ENCODE data around the gene CCT7. TPM values are rescaled to one million over a fixed set of nuclear protein-coding genes. Genes with fewer than 3 reads are reported as not detected.

The CCT7 gene
- total RNA-seq, 2 donors from 2014 or later = 305 to 384 TPM

Other genes with a start within 250 kb of the CCT7 start
- 10 to 100 TPM in 1 of 2 donors, 1 to 10 TPM in 1; 9.1 to 10.1 TPM for gene SFXN5, start 162.6 kb upstream of the CCT7 start, total RNA-seq
- 1 to 10 TPM; 6.6 to 9.8 TPM for gene RAB11FIP5, start 121.4 kb upstream of the CCT7 start, total RNA-seq
- not detected for gene NOTO, start 31.7 kb upstream of the CCT7 start, total RNA-seq
- 10 to 100 TPM; 32.5 to 35.4 TPM for gene SMYD5, start 20.1 kb upstream of the CCT7 start, total RNA-seq
- gene PRADC1, start 1.1 kb upstream of the CCT7 start, total RNA-seq = 10 to 100 TPM; 15.0 to 17.3 TPM
- 10 to 100 TPM; 19.8 to 22.9 TPM for gene FBXO41, start 50.2 kb downstream of the CCT7 start, total RNA-seq
- 1 to 10 TPM; 1.6 to 2.1 TPM for gene EGR4, start 59.2 kb downstream of the CCT7 start, total RNA-seq
- 10 to 100 TPM; 13.0 to 16.5 TPM for gene ALMS1, start 151.5 kb downstream of the CCT7 start, total RNA-seq